ENCODE measurements around the gene ADAD2.

Gene ADAD2

GRCh38 chr16:84177741-84178073, 13.2 kb upstream of the ADAD2 start:
- DNase-seq: no peak

GRCh38 chr16:84178146-84178765, 12.7 kb upstream of the ADAD2 start:
- no peak for DNase-seq

GRCh38 chr16:84178892-84179611, 11.9 kb upstream of the ADAD2 start:
- DNase-seq: no peak

- DNase-seq: no peak
Measured at GRCh38 chr16:84179612-84180320, 11.2 kb upstream of the ADAD2 start.

GRCh38 chr16:84180519-84181140, 10.3 kb upstream of the ADAD2 start:
- no peak for DNase-seq

GRCh38 chr16:84181144-84181915, 9.6 kb upstream of the ADAD2 start:
- no peak for DNase-seq

- no peak for DNase-seq
Measured at GRCh38 chr16:84182104-84182503, 8.9 kb upstream of the ADAD2 start.

- no peak for DNase-seq
Measured at GRCh38 chr16:84182680-84183571, 8.0 kb upstream of the ADAD2 start.

- no peak for DNase-seq
Measured at GRCh38 chr16:84183572-84183875, 7.4 kb upstream of the ADAD2 start.

- no peak for DNase-seq
Measured at GRCh38 chr16:84183911-84184591, 6.9 kb upstream of the ADAD2 start.

GRCh38 chr16:84184775-84185174, 6.2 kb upstream of the ADAD2 start:
- DNase-seq: no peak

GRCh38 chr16:84186685-84187437, 4.1 kb upstream of the ADAD2 start, which contains the start of gene TAF1C:
Gene TAF1C (minus strand): TSS chr16:84187057. CDS start chr16:84184988, 2,069 bp downstream.
- DNase-seq: peak; percentile 86 to 96

GRCh38 chr16:84191466-84191865, 509 bp downstream of the ADAD2 start:
- DNase-seq: no peak

GRCh38 chr16:84193480-84193879, 2.5 kb downstream of the ADAD2 start:
- no peak for DNase-seq

- no peak for DNase-seq
Measured at GRCh38 chr16:84194018-84194417, 3.1 kb downstream of the ADAD2 start.

GRCh38 chr16:84194470-84195200, 3.7 kb downstream of the ADAD2 start:
- DNase-seq: peak in 1 of 2 experiments; percentile 32

GRCh38 chr16:84195201-84196093, 4.5 kb downstream of the ADAD2 start:
- no peak for DNase-seq

- DNase-seq: no peak
Measured at GRCh38 chr16:84196101-84196500, 5.1 kb downstream of the ADAD2 start.
